Measurements from ENCODE around the gene ZNF350. TPM values are rescaled to one million over a fixed set of nuclear protein-coding genes. Genes with fewer than 3 reads are reported as not detected.
A peak's percentile ranks its signal among the peaks of the same experiment; 100 is the strongest.

ZNF350 gene
- total and polyA plus RNA-seq, 2 of the 13 experiments (the other 11 are each of a cell fraction or from before 2014, with no cell fraction given) = 3.7 to 6.9 TPM

- TF ChIP-seq STAG1 (CRISPR knock-in tag; IDR thresholded peaks at IDR 0.05) (0 out of 2 replicates have a peak, but pooled peaks have one; percentile 4), ZFP36 (IDR thresholded peaks at IDR 0.05; ENCODE audit: borderline replicate concordance, low read depth, low read length, partially characterized antibody) (no peak), SIN3B (IDR thresholded peaks at IDR 0.05; ENCODE audit: low read length) (peak; percentile 88), ARHGAP35 (CRISPR knock-in tag; IDR thresholded peaks at IDR 0.05; ENCODE audit: borderline replicate concordance) (peak; percentile 23; the same call in 1 of the 2 replicates), RARG (CRISPR knock-in tag; IDR thresholded peaks at IDR 0.05; ENCODE audit: low read depth) (no peak), CREB3 (CRISPR knock-in tag; IDR thresholded peaks at IDR 0.05) (0 out of 2 replicates have a peak, but pooled peaks have one; percentile 55), MEIS1 (CRISPR knock-in tag; IDR thresholded peaks at IDR 0.05; ENCODE audit: borderline replicate concordance) (peak; percentile 81), DDIT3 (CRISPR knock-in tag; IDR thresholded peaks at IDR 0.05) (no peak), NFKB2 (CRISPR knock-in tag; IDR thresholded peaks at IDR 0.05; ENCODE audit: borderline replicate concordance) (peak; percentile 93; the same call in 1 of the 2 replicates), SRF (IDR thresholded peaks at IDR 0.05; ENCODE audit: low read depth, low read length) (peak; percentile 64), PRDM4 (CRISPR knock-in tag; IDR thresholded peaks at IDR 0.05; ENCODE audit: borderline replicate concordance) (no peak), ZNF224 (CRISPR knock-in tag; IDR thresholded peaks at IDR 0.05) (peak; percentile 69; the same call in 1 of the 2 replicates), IKZF4 (CRISPR knock-in tag; IDR thresholded peaks at IDR 0.05; ENCODE audit: borderline replicate concordance, low read depth, not compliant biosample characterization) (no peak), SUZ12 (IDR thresholded peaks at IDR 0.05; ENCODE audit: low read depth, low read length) (no peak), SNAPC2 (CRISPR knock-in tag; IDR thresholded peaks at IDR 0.05) (peak; percentile 79; the same call in 1 of the 2 replicates), ZNF282 (IDR thresholded peaks at IDR 0.05; ENCODE audit: partially characterized antibody) (no peak), ZNF101 (CRISPR knock-in tag; IDR thresholded peaks at IDR 0.05; ENCODE audit: borderline replicate concordance, low read depth) (no peak), NR0B2 (CRISPR knock-in tag; IDR thresholded peaks at IDR 0.05) (peak; percentile 79), MYPOP (CRISPR knock-in tag; IDR thresholded peaks at IDR 0.05) (no peak; the same call in 1 of the 2 replicates), ZNF335 (CRISPR knock-in tag; IDR thresholded peaks at IDR 0.05) (peak; percentile 71; the same call in 1 of the 2 replicates), ATM (IDR thresholded peaks at IDR 0.05; ENCODE audit: borderline replicate concordance) (no peak), CENPBD1 (CRISPR knock-in tag; IDR thresholded peaks at IDR 0.05; ENCODE audit: borderline replicate concordance, low read depth) (no peak), ADNP (CRISPR knock-in tag; IDR thresholded peaks at IDR 0.05) (no peak), TP53 (CRISPR knock-in tag; conservative IDR thresholded peaks at IDR 0.05) (0 out of 2 replicates have a peak, but pooled peaks have one; percentile 34)
Measured at GRCh38 chr19:52028027-52028779, 41.6 kb upstream of the ZNF350 start, which contains the start of gene ZNF614 (continued).

Data from HepG2 (cell line).